GM12872 (cell line): Measurements from ENCODE around the gene THPO.

Experiments
- CTCF ChIP-seq: IDR thresholded peaks from 3 replicates; pipeline ENCODE4 v1.5.1; 2011; ENCODE audit warnings: low read depth, mild to moderate bottlenecking, low read length, moderate library complexity; ENCODE audit not compliant: insufficient read depth

THPO gene

GRCh38 chr3:184409946-184410500 lies 32.0 kb upstream of the THPO start:
- no peak for TF ChIP-seq CTCF

GRCh38 chr3:184409331-184409926 lies 31.4 kb upstream of the THPO start:
- no peak for TF ChIP-seq CTCF

GRCh38 chr3:184405075-184406030 lies 27.3 kb upstream of the THPO start:
- no peak for TF ChIP-seq CTCF

GRCh38 chr3:184399410-184399809 lies 21.4 kb upstream of the THPO start:
- no peak for TF ChIP-seq CTCF

GRCh38 chr3:184395320-184395660 lies 17.3 kb upstream of the THPO start:
- no peak for TF ChIP-seq CTCF

- no peak for TF ChIP-seq CTCF
Observed at GRCh38 chr3:184391266-184391665, 13.3 kb upstream of the THPO start.

- no peak for TF ChIP-seq CTCF
Observed at GRCh38 chr3:184389935-184390528, 12.0 kb upstream of the THPO start.
